Gastroesophageal sphincter (tissue), 4 donors: Measurements from ENCODE around the gene RNF34. TPM values are rescaled to one million over a fixed set of nuclear protein-coding genes. Genes with fewer than 3 reads are reported as not detected.

Experiments used
- ATAC-seq: fragments of 150-250 bp; one replicate; pipeline ENCODE4 v1.9.1; 2016; ENCODE audit warnings: mild to moderate bottlenecking, moderate library complexity
- H3K27ac ChIP-seq, 4 donors: fragments of 200-600 bp; sonication (generic) in 3 of 4; 1 replicate in 3 of 4; 2 replicates in 1 of 4; pipeline ENCODE4 v1.5.1; 2016 to 2019
- H3K27me3 ChIP-seq: fragments of 200-600 bp; sonication (generic); one replicate; pipeline ENCODE4 v1.5.1; 2019
- H3K36me3 ChIP-seq, 2 donors: fragments of 200-600 bp; sonication (generic); one replicate each; pipeline ENCODE4 v1.5.1; 2019; ENCODE audit warnings: control low read depth in 1 of 2
- H3K4me1 ChIP-seq, 3 donors: fragments of 200-600 bp; sonication (generic); 1 replicate in 2 of 3; 2 replicates in 1 of 3; pipeline ENCODE4 v1.5.1; 2016 to 2019; ENCODE audit warnings: control low read depth in 2 of 3
- H3K4me3 ChIP-seq, 2 donors: fragments of 200-600 bp; sonication (generic); one replicate each; pipeline ENCODE4 v1.5.1; 2019; ENCODE audit warnings: mild to moderate bottlenecking in 1 of 2, moderate library complexity in 1 of 2
- H3K9me3 ChIP-seq, 3 donors: fragments of 200-600 bp; sonication (generic); one replicate each; pipeline ENCODE4 v1.5.1; 2017 to 2019; ENCODE audit warnings: control low read depth in 2 of 3
- CTCF ChIP-seq, 4 experiments: fragments of 200-600 bp in 2 of 4; fragments of 450-650 bp in 2 of 4; sonication (generic) in 1 of 4; IDR thresholded peaks; one replicate each; pipeline ENCODE4 v1.5.1; 2017 to 2019; ENCODE audit warnings: antibody characterized with exemption in 4 of 4, mild to moderate bottlenecking in 2 of 4, moderate library complexity in 2 of 4
- EP300 ChIP-seq: sonication (generic); formaldehyde crosslinking; IDR thresholded peaks from one replicate; pipeline ENCODE4 v1.6.1; 2017; ENCODE audit warnings: antibody characterized with exemption, mild to moderate bottlenecking
- POLR2A ChIP-seq, 2 donors: fragments of 450-650 bp; IDR thresholded peaks; one replicate each; pipeline ENCODE4 v1.6.1; 2017; ENCODE audit warnings: antibody characterized with exemption in 2 of 2, mild to moderate bottlenecking in 2 of 2, moderate library complexity in 1 of 2
- POLR2AphosphoS5 ChIP-seq: sonication (generic); formaldehyde crosslinking; IDR thresholded peaks from one replicate; pipeline ENCODE4 v1.6.1; 2017; ENCODE audit warnings: antibody characterized with exemption
- WGBS, 2 donors: methylation state at CpG; one replicate each; pipeline ENCODE4 v1.1.5; 2018; ENCODE audit warnings: low coverage in 1 of 2; 5-methylcytosine and 5-hydroxymethylcytosine counted together
- total RNA-seq, 4 donors: library from RNA; depleted of rRNA; stranded (reverse); fragments of >200 nt; gene quantifications; one replicate each; pipeline ENCODE4 v1.1.0, GENCODE V29; 2016

The RNF34 gene
- total RNA-seq, 4 donors from 2014 or later = 42.5 to 76.0 (median 56.3) TPM

GRCh38 chr12:121452985-121453360 lies 53.1 kb downstream of the RNF34 start:
- ATAC-seq = no peak
- Histone ChIP-seq H3K9me3 (no peaks in the 10 kb centered on the region), H3K4me3 (no peak overlapping the region), H3K4me1 (peaks cover 0 to 16% (median 0%) of the 10 kb centered on the region in 3 donors), H3K27me3 (no peaks in the 10 kb centered on the region), H3K36me3 (peaks cover 0 to 18% of the 10 kb centered on the region in 2 donors), H3K27ac (peak overlapping the region in 1 of 4 donors; percentile 17)
- no CpG with 5 or more reads among the region's 39 CpGs for WGBS, 2 donors
- no peak for TF ChIP-seq CTCF (IDR thresholded peaks at IDR 0.05)
- TF ChIP-seq POLR2A (IDR thresholded peaks at IDR 0.05) = no peak
- no peak for TF ChIP-seq EP300
- no peak for TF ChIP-seq POLR2AphosphoS5

- no peak overlapping the region for H3K4me3 ChIP-seq
- no peak for ATAC-seq
- H3K4me1 ChIP-seq = peaks cover 0 to 16% (median 0%) of the 10 kb centered on the region in 3 donors
- no peaks in the 10 kb centered on the region for H3K27me3 ChIP-seq
- H3K9me3 ChIP-seq = no peaks in the 10 kb centered on the region
- WGBS, 2 donors = 84% methylated on average over 6 of the region's 18 CpGs; no CpG with 5 or more reads in 1 of the 2 donors
- H3K27ac ChIP-seq = no peak overlapping the region
- TF ChIP-seq POLR2A (IDR thresholded peaks at IDR 0.05) = no peak
- TF ChIP-seq CTCF (IDR thresholded peaks at IDR 0.05) = no peak
- no peak for TF ChIP-seq POLR2AphosphoS5
- peaks cover 0 to 18% of the 10 kb centered on the region in 2 donors for H3K36me3 ChIP-seq
Measured at GRCh38 chr12:121453629-121454028, 53.7 kb downstream of the RNF34 start.

DNA sequence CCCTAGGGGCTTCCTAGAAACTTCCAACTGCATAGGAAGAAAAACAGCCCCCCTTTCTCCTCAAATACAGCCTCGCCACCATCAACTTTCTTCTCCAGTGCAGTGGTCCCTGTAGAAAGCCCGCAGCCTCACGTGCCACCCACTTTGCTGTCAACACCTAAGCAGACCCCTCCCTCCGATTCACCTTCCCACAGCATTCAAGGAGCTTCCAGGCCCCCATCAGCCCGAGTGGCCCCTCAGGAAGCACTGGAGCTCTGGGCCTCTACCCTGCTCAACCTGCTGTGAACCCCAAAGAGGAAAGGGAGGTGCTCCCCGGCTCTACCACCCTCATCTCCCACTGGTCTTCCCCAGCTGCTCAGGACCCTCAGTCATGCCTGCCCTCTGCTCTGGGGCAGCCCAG lies 55.0 kb downstream of the RNF34 start:
- Histone ChIP-seq H3K4me1 (peaks cover 0 to 16% (median 0%) of the 10 kb centered on the region in 3 donors), H3K27me3 (no peaks in the 10 kb centered on the region), H3K9me3 (no peaks in the 10 kb centered on the region), H3K36me3 (peaks cover 0 to 18% of the 10 kb centered on the region in 2 donors), H3K27ac (no peak overlapping the region), H3K4me3 (no peak overlapping the region)
- no peak for ATAC-seq
- no peak for TF ChIP-seq POLR2A (IDR thresholded peaks at IDR 0.05)
- no peak for TF ChIP-seq EP300
- no peak for TF ChIP-seq CTCF (IDR thresholded peaks at IDR 0.05)
- no peak for TF ChIP-seq POLR2AphosphoS5
- WGBS, 2 donors = 90% methylated on average over 2 of the region's 6 CpGs; no CpG with 5 or more reads in 1 of the 2 donors

- Histone ChIP-seq H3K36me3 (peaks cover 0 to 15% of the 10 kb centered on the region in 2 donors), H3K9me3 (no peaks in the 10 kb centered on the region), H3K4me1 (peaks cover 0 to 16% (median 0%) of the 10 kb centered on the region in 3 donors), H3K27ac (no peak overlapping the region), H3K27me3 (no peaks in the 10 kb centered on the region), H3K4me3 (no peak overlapping the region)
- no peak for TF ChIP-seq EP300
- TF ChIP-seq CTCF (IDR thresholded peaks at IDR 0.05) = no peak
- TF ChIP-seq POLR2A (IDR thresholded peaks at IDR 0.05) = no peak
- TF ChIP-seq POLR2AphosphoS5 = no peak
- no peak for ATAC-seq
- WGBS, 2 donors = 73 to 90% methylated on average over 2 to 11 of the region's 23 CpGs
Measured at GRCh38 chr12:121455766-121456420, 56.0 kb downstream of the RNF34 start.

GRCh38 chr12:121456551-121456950 lies 56.6 kb downstream of the RNF34 start:
- no peak overlapping the region for H3K4me3 ChIP-seq
- H3K9me3 ChIP-seq = no peaks in the 10 kb centered on the region
- no peak for ATAC-seq
- no peaks in the 10 kb centered on the region for H3K27me3 ChIP-seq
- 53 to 78% methylated on average over 3 to 6 of the region's 8 CpGs for WGBS, 2 donors
- no peak overlapping the region for H3K27ac ChIP-seq
- peaks cover 0 to 13% of the 10 kb centered on the region in 2 donors for H3K36me3 ChIP-seq
- H3K4me1 ChIP-seq = peaks cover 0 to 16% (median 0%) of the 10 kb centered on the region in 3 donors
- TF ChIP-seq POLR2A (IDR thresholded peaks at IDR 0.05) = no peak
